Ecto neural progenitor cell (in vitro differentiated cells): ENCODE results near the gene EFEMP2.

Experiments used
- DNase-seq: peaks from one replicate; pipeline ENCODE4 v3.0.0-alpha.2; 2018; ENCODE audit warnings: low spot score

EFEMP2 gene

DNA sequence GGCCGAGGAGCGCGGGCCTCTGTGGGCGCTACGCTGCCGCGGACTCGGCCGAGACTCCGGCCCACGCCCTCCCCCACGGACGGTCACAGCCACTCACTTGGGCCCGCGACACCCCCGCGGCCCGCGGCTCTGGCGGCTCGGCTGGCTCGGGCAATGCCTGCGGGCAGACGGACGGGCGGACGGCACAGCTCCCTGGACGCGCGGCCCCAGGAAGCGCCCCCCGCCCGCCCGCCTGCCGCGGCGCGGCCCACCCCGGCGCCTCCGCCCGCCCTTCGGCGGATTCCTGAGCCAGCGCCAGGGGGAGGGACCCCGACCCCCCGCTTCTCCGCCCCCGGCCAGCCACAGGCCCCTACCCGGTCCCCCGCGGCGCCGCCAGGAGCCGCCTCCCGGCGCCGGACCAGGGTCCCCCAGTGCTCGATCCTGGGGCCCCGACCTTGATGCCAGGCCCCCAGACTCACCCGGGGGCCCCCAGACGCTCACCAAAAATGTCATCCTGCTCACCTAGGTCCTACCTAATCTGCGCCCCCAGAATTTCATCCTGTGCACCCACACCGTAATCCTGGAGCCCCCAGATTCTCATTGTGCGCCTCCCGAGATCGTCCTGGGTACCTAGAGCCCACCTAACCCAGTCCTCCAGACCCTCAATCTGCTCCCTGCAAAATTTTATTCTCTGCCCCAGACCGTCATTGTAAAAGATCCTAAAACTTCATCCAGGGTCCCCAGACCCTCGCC is at the start of gene EFEMP2:
EFEMP2 (minus strand) TSS at position 215 of the 732 bp plus-strand sequence. CDS start 446 bp downstream, outside the sequence.
- no peak for DNase-seq

DNA sequence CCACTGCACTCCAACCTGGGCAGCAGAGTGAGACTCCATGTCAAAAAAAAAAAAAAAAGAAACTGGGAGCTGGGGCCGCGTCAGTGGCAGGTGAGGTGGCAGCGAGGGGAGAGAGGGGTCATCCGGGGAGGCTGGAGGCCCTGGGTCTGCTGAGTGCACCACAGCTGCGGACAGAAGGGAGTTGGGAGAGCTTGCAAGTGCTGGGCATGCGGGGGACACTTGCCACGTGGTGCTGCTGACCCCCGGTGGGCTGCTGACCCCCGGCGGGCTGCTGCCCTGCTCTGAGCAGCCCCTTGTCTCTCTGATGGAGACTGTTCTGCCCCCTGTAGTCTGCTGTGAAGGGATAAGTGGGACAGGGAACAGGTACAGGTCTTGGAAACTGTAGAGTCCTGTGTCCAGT is 49.3 kb upstream of the EFEMP2 start:
- no peak for DNase-seq

DNA sequence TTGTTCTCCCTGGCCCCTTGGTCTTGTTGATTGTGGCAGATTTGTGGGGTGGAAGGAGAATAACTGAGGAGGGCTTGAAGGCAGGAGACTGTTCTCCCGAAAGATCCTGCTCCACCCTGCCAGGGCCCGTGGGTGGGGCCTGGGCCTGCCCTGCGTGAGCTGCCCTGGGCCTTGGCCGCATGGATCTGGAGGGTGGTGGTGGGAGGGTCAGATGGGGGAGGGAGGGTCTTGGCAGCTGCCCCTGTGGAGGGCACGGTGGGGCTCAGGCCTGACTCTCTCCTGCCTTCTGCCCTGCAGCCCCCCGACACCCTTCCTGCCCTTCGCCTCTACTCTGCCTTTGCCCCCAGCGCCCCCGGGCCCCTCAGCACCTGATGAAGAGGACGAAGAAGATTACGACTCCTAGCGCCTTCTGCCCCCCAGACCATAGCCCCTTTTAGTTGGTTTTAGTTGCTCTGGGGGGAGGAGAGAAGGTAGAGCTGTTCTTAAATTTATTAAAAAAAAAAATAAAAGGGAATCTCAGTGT is 48.5 kb upstream of the EFEMP2 start:
- DNase-seq: no peak

DNA sequence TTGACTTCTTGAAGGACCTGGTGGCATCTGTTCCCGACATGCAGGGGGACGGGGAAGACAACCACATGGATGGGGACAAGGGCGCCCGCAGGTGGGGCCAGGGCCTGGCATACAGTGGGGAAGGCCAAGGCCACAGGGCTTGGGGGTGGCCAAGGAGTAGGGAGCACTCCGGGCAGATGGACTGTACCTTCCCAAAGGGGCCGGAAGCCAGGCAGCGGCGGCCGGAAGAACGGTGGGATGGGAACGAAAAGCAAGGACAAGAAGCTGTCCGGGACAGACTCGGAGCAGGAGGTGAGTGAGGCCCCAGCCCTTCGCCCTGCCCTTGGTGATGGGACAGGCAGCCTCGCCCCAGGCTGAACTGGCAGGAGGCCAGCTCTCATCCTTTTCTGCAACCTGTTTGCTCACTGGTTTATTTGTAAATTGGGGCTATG is 47.8 kb upstream of the EFEMP2 start:
- DNase-seq: no peak

DNA sequence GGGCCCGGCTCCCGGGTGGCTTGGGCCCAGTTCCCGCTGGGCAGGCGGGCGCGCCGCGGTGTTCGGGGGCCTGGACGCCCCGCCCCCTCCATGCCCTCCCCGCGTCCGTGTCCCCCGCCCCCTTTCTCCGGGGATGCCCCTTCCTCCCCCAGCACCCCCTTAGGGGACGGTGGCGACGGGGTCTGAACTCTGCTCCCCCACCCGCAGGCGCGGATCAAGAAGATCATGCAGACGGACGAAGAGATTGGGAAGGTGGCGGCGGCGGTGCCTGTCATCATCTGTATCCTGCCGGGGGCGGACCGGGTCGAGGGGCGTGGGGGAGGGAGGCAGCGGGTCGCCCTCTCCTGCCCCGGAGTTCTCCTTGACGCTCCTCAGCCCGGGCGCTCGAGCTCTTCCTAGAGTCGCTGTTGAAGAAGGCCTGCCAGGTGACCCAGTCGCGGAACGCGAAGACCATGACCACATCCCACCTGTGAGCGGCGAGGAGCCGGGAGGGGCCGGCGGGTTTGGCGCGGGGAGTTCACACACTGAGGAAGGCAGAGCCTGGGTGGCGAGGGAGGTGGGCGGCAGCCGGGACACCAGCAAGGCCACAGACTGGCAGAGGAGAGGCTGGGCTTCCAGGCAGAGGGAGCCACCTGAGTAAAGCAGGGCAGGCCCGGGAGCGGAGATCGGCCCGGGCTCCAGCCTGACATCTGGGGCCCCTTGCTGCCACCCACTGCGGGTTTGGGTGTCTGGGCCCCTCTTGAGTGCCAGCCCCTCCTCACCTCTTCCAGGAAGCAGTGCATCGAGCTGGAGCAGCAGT is 47.2 kb upstream of the EFEMP2 start:
- peak; percentile 78 for DNase-seq

DNA sequence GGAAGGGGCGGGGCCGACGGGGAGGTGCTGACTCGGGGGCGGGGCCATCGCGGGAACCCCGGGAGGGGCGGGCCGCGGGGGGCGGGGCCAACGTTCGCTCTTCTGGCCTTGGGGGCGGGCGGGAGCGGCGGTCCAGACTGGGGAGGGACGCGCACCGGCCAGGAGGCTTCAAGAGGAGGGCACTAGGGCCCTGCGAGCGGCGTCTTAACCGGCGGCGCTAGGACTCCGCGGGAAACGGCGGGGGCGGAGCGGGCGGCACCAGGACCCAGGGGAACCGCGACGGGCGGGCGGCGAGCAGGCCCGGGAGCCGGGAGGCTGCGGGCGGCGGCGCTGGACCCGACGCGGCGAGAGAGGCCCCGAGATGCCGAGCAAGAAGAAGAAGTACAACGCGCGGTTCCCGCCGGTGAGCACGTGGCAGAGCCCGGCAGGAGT is 46.6 kb upstream of the EFEMP2 start, which contains the start of gene DRAP1:
DRAP1 (plus strand) TSS at position 286 of the 432 bp plus-strand sequence; CDS start at position 362, 76 bp downstream.
- DNase-seq: peak; percentile 100

DNA sequence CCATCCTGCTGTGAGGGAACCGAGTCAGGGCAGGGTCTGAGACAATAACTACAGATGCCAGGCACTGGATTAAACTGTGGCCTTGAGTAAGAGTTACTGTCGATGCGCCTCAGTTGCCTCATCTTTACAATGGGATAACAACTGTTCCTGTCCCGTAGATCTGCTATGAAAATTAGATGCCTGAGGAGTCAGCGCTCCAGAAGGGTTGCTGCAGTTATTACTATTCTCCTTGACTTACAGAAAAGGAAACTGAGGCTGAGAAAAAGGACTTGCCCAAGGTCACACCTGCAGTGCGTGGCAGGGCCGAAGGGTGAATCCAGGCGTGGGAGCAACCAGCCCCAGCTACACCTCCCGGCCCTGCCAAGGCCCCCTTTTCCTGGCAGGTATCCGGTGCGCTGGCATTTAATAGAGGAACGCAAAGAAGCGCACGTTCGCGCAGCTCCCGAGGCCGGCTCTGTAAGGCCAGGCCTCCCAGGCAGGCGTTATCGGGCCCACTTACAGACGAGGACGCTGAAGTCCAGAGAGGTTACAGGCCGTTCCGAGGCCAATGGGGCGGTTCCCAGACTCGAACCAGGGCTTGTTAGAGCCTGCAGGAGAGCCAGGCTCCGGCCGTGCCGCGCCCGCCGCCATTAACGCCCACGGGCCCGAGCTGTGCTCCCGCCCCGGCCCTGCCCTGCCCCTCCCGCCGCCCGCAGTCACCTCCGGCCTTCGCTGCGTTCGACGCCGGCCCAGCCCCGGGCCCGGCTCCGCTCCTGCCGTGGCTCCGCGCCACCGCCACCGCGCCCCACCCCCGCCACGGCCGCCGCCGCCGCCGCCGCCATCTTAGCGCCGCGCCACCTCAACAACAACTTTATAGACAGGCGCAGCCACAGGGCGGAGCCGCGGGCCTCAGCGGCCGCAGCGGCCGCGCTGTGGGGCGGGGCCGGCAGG is 45.9 kb upstream of the EFEMP2 start, which contains the start of gene C11orf68:
C11orf68 (minus strand) TSS at position 852 of the 930 bp plus-strand sequence; CDS start at position 821, 31 bp downstream.
- DNase-seq: no peak

DNA sequence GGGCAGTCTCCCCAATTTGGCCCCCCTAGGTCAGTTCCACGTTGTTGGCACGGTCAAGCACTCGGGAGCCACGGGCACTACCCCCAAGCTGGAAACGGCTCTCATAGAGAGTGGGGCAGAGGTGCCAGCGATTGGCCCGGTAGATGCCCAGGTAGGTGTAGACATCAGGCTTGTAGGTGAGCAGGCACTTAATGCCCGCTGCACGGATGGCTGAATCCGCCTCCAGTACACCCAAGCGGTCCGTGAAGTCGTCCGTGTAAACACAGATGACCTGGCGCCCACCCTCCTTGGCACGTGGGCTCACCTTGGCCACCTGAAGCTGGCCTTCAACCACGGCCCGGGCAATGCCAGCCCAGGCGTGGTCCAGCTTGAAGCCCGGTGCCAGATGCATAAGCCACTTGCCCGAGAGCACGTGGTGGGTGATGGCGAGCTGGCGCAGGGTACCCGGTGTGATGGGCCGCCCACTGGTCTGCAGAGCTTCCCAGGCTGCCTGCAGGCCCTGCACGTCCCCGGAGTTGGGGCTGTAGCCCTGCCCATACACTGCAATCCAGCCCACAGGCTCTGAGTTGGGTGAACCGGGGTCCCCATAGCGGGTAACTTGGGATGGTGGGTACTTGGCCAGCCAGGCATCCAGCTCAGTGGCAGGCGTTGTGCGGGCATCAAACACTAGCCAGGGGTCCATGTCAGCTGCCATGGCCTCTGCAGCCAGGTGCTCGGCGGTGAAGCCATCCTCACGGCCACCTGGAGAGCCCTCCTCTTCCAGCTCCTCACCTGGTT is 45.0 kb upstream of the EFEMP2 start:
- no peak for DNase-seq

DNA sequence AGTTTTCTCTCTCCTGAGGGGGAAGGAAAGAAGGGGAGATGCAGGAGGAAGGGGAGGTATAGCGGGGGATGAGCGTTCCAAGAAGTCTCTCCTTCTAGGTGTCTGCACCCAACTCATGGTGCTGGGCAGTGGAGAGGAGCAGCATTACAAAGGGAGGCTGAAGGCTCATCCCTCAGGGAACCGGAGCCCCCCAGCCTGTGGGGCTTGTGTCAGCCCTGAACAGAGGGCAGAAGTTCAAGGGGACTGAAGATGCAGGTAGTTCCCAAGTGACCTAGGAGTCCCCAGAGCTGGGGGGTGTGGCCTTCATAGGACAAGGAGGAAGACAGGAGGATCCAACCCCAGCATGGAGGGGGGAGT is 44.5 kb upstream of the EFEMP2 start:
- no peak for DNase-seq

DNA sequence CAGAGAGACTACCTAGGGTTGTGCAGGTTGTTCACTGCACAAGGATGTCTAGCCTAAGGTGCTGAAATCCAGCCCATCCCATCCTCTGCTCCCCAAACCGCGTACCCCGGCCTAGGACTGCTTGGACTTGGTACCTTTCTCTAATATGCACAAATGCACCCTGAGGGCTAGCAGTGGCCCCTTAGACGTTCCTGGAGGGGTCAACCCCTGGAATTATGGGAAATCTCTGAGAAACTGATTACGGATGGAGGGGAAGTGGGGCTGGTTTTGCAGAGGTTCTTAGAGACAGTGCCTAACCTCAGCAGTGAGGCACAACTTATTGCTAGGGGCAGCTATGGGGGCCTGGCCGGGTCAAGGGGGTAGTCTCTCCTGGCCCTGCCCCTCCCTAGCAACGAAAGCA is 43.8 kb upstream of the EFEMP2 start:
- DNase-seq: no peak

DNA sequence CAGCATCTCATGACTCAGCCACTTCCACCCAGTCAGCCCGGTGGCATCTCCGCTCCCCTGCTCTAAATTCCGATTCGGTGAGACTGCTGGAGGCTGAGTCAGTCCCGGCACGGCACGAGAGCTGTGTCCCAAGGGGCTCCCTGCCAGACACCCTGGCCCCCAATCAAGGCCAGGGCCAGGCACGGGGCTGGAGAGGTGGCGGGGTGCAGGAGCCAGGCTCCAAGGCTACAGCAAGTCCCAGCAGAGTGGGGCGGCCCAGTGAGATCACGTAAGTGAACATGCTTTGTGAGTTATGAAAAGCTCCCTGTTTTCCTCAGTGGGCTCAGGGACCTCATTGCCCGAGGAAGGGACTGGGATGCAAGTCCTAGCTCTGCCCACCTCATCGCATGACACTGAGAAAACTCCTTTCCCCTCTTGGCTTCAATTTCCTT is 43.2 kb upstream of the EFEMP2 start:
- DNase-seq: no peak

DNA sequence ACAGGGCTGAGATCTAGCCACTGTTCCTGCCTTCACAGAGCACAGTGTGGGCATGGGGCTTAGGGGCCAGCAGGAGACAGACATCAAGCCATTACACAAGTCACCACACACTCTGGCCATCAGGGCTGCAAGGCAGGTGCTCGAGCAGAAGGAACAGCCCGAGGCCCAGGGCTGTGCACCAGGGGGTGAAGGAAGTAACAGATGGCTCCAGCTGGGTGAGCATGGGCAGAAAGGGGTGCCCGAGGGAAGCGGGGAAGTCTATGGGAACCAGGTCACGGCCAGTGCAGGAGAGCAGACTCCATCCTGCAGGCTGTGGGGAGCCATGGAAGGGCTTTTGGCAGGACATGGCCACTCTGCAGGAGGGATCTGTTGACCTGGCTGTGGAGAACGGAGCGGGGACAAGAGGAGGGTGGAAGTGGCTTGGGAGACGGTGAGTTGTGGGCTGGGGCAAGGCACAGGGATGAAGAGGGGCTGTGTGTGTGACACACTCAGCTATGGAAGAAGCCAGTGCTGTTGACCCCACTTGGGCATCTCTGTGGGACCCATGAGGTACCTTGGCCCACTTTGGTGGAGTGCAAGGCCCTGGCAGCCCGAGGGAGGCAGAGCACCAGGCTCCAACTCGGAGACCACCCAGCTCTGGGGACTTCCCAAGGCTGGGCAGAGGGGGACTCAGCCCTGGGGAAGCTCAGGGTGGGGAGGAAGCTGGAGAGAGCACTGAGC is 42.7 kb upstream of the EFEMP2 start:
- no peak for DNase-seq

DNA sequence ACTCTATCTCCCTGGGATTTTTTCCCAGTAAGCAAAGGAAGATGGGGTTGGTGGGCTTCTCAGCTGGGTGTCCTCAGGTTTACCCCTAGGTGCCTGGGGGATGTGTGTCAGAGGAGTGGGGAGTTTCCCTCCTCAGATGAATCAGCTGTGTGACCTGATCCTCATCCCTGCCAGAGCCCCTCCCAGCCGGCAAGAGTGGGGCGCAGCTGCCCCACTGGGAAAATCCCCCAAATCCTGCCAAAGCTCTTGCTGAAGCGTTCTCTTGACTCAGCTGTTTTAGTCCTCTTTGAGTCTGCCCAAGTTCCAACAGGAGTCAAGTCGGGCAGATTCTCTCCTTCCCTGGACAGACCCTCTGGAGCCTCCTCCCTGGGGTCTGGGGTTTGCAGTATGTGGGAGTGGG is 40.2 kb upstream of the EFEMP2 start:
- no peak for DNase-seq

DNA sequence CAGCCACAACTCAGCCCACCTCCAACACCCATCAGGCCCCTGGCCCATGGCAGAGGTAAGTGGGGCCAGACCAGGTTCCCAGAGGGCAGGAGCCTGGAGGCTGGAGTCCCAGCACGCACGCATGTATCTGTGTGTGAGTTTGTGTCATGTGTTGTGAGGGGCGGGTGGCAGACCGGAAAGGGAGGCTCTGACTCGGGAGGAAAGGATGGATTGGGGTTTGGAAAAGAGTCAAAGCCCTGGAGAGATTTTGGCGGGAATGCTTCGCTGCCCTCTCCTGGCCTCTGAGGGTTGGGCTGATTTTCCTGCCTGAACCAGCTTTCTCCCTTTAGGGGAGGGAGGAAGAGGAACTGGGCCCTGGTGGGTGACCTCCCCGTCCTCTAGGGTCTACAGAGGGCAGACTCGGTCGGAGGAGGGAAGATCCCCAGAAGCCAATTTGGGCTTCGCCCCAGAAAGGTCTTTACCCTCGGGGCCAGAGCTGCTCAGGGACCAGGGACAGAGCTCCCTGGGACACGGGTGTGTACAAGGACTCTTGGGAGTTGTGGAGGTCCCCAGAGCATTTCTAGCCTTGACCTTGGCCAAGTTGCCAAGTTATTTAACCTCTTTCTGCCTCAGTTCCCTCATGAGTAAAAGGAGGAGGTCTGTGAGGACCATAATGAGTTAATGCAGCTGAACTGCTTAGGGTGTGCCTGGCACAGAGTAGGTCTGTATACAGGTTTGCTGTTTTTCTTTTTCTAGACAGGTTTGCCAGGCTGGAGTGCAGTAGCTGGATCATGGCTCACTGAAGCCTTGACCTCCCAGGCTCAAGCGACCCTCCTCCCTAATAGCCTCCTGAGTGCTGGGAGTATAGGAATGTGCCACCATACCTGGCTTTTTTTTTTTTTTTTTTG is 39.3 kb upstream of the EFEMP2 start:
- peak; percentile 59 for DNase-seq

DNA sequence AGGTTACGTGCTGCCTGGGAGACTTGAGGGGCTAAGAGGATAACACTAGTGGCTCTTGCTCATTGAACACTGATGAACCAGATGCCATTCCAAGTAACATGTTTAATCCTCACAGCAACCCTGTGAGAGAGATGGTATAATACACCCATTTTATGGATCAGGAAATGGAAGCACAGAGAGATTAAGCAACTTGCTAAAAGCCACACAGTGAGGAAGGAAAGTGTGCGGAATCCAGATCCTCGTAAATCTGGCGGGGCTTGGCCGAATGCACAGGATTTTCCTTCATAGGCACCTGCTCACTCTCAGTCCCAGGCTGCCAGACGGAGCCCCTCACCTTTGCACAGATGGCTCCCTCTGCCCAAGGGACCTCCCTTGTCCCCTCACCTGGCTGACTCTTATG is 35.3 kb upstream of the EFEMP2 start:
- no peak for DNase-seq

DNA sequence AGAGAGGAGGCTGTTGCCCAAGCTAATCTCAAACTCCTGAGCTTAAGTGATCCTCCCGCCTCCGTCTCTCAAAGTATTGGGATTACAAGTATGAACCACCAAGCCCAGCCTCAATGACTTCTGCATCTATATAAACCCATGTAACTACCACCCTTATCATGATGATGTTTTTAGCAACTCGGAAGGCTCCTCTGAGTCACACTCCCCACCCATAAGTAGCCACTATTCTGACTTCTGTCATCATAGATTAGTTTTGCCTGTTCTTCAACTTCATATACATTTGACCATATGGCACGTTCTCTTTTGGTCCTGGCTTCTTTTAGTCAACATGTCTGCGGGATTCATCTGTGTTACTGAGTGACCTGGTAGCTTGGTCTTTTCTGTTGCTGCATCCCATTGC is 34.0 kb upstream of the EFEMP2 start:
- DNase-seq: no peak

DNA sequence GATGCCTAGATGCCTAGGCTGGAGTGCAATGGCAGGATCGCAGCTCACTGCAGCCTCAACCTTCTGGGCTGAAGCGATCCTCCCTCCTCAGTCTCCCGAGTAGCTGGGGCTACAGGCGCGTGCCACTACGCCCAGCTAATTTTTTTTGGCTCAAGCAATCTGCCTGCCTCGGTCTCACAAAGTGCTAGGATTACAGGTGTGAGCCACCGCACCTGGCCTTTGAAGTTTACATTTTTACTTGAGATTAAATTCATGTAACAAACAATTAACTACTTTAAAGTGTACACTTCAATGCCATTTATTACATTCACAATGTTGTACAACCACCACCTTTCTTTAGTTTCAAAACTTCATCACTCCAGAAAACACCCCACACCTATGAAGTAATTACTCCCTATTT is 31.1 kb upstream of the EFEMP2 start:
- no peak for DNase-seq

DNA sequence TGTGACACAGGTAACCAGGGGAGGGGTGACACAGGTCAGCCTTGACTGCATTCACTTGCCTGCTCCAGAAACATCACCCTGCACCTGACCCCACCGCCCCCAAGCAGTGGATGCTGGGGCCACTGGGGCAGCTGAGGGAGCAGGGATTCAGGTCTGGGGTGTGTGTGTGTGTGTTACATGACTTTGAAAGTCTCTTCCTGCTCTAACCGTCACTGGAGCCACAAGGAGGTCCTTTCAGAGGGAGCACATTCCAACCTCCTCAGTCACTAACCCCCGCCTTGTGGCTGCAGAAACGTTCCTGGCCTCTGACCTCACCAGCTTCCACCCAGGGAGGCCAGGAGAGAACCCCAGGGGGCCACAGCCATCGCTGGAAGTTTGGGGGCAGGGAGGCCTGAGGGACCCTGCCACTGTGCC is 30.5 kb upstream of the EFEMP2 start:
- no peak for DNase-seq

DNA sequence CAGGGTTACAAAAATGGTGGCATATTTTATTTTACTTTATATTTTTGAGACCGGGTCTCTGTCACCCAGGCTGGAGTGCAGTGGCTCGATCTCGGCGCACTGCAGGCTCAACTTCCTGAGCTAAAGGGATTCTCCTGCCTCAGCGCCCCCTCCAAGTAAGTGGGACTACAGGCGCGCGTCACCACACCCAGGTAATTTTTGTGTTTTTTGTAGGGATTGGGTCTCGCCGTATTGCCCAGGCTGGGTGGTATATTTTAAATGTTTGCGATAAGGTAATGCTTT is 28.2 kb upstream of the EFEMP2 start:
- DNase-seq: no peak
